Activated CD8-positive, alpha-beta T cell treated with anti-CD3 and anti-CD28 coated beads for 36 hours (primary cell): Measurements from ENCODE around the gene SEMA4C. TPM values are rescaled to one million over a fixed set of nuclear protein-coding genes. Genes with fewer than 3 reads are reported as not detected.

Source experiments
- ATAC-seq: fragments of 200-7000 bp; cut with Tn5 transposase; one replicate; pipeline ENCODE4 v1.10.0; 2021; ENCODE audit warnings: mild to moderate bottlenecking, moderate library complexity
- CTCF ChIA-PET: fragments of 350-600 bp; sonication (Branson Sonifier 250); formaldehyde crosslinking; loops from one replicate; lab custom pipeline; 2021; ENCODE audit warnings: antibody characterized with exemption; lab: Charles Lee
- POLR2A ChIA-PET: fragments of 350-600 bp; sonication (Branson Sonifier 250); formaldehyde crosslinking; loops from one replicate; lab custom pipeline; 2021; ENCODE audit warnings: antibody characterized with exemption; lab: Charles Lee
- DNase-seq: peaks from one replicate; pipeline ENCODE4 v3.0.0-alpha.2; 2020
- H3K27ac Mint-ChIP-seq: one replicate; pipeline ENCODE4 v1.8.0; 2021; ENCODE audit warnings: mild to moderate bottlenecking, mixed read lengths
- H3K27me3 Mint-ChIP-seq: one replicate; pipeline ENCODE4 v1.8.0; 2021; ENCODE audit warnings: mixed read lengths
- H3K36me3 Mint-ChIP-seq: one replicate; pipeline ENCODE4 v1.8.0; 2021; ENCODE audit warnings: low read depth, mixed read lengths
- H3K4me1 Mint-ChIP-seq: one replicate; pipeline ENCODE4 v1.8.0; 2021; ENCODE audit warnings: low read depth, mixed read lengths
- H3K4me3 Mint-ChIP-seq: one replicate; pipeline ENCODE4 v1.8.0; 2021; ENCODE audit warnings: mild to moderate bottlenecking, moderate library complexity, mixed read lengths
- H3K9me3 Mint-ChIP-seq: one replicate; pipeline ENCODE4 v1.8.0; 2021; ENCODE audit warnings: mixed read lengths
- CTCF ChIP-seq: fragments of 200-600 bp; IDR thresholded peaks from one replicate; pipeline ENCODE4 v1.8.0; 2022; ENCODE audit warnings: antibody characterized with exemption, mild to moderate bottlenecking
- intact Hi-C: fragments of 100-400 bp; cut with micrococcal nuclease; formaldehyde crosslinking; loops from one replicate; pipeline ENCODE4 v1.10.0; 2022
- total RNA-seq, 2 experiments: library from RNA; stranded (reverse); gene quantifications; one replicate each; pipeline ENCODE4 v1.2.3, GENCODE V29; 2021

The SEMA4C gene
- total RNA-seq, 2 experiments from 2014 or later = 10.4 to 12.4 TPM

GRCh38 chr2:96881349-96882195, 11.7 kb upstream of the SEMA4C start:
- Mint-ChIP-seq H3K27ac (no peak overlapping the region), H3K4me1 (no peaks in the 10 kb centered on the region), H3K36me3 (no peaks in the 10 kb centered on the region), H3K9me3 (no peaks in the 10 kb centered on the region), H3K4me3 (no peak overlapping the region), H3K27me3 (no peaks in the 10 kb centered on the region)
- no peak for TF ChIP-seq CTCF
- intact Hi-C loops = no loop called here
- ATAC-seq (no peak), DNase-seq (no peak)
- ChIA-PET POLR2A (no interaction called here), CTCF (interaction anchor here (3.0 kb wide), 1 partner anchor 23 kb away, joined by 10 read pairs; the partner anchor contains the start of gene ANKRD39)

GRCh38 chr2:96880891-96881273, 11.0 kb upstream of the SEMA4C start:
- H3K36me3 Mint-ChIP-seq = no peaks in the 10 kb centered on the region
- CTCF ChIA-PET = interaction anchor here (1.2 kb wide), 1 partner anchor 70 kb away, joined by 3 read pairs; no protein-coding TSS in a partner anchor
- no peaks in the 10 kb centered on the region for H3K27me3 Mint-ChIP-seq
- H3K9me3 Mint-ChIP-seq = no peaks in the 10 kb centered on the region
- POLR2A ChIA-PET = no interaction called here
- intact Hi-C loops = no loop called here
- no peak for DNase-seq
- no peak for TF ChIP-seq CTCF
- no peak overlapping the region for H3K27ac Mint-ChIP-seq
- no peak overlapping the region for H3K4me3 Mint-ChIP-seq
- H3K4me1 Mint-ChIP-seq = peaks cover 4% of the 10 kb centered on the region
- ATAC-seq = no peak

DNA sequence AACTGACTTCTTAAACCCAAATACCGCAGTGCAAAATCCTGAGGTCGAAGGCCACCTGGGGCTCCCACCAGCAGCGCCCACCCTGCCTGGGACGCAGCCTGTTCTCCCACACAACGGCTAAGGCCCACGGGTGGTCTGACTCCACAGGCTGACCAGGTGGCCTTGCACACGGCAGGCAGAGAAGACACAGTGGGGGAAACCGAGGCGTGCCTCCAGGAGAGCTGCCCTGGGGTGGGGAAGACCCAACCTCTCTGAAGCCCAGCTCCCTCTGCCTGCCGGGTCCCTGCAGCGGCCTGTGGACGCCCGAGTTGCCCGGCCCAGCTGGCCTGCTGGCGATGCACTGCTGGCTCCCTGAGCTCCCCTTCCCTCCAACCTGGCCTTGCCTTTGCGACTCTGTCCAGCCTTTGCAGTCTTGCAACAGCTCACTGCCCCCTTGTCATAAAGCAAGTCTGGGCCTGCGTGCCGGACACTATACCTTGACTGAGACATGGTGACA, 9.7 kb upstream of the SEMA4C start:
- no peak for TF ChIP-seq CTCF
- H3K4me1 Mint-ChIP-seq = peaks cover 14% of the 10 kb centered on the region
- DNase-seq (no peak), ATAC-seq (no peak)
- no peaks in the 10 kb centered on the region for H3K9me3 Mint-ChIP-seq
- H3K27ac Mint-ChIP-seq = no peak overlapping the region
- POLR2A ChIA-PET = interaction anchor here (1.3 kb wide), 1 partner anchor 44 kb away, joined by 3 read pairs; no protein-coding TSS in a partner anchor
- no peaks in the 10 kb centered on the region for H3K27me3 Mint-ChIP-seq
- no peaks in the 10 kb centered on the region for H3K36me3 Mint-ChIP-seq
- CTCF ChIA-PET = interaction anchor here (1.2 kb wide), 2 partner anchors 22 to 71 kb away, joined by 3 read pairs; partner anchors contain the start of gene ANKRD39
- no peak overlapping the region for H3K4me3 Mint-ChIP-seq
- intact Hi-C loops = no loop called here

DNA sequence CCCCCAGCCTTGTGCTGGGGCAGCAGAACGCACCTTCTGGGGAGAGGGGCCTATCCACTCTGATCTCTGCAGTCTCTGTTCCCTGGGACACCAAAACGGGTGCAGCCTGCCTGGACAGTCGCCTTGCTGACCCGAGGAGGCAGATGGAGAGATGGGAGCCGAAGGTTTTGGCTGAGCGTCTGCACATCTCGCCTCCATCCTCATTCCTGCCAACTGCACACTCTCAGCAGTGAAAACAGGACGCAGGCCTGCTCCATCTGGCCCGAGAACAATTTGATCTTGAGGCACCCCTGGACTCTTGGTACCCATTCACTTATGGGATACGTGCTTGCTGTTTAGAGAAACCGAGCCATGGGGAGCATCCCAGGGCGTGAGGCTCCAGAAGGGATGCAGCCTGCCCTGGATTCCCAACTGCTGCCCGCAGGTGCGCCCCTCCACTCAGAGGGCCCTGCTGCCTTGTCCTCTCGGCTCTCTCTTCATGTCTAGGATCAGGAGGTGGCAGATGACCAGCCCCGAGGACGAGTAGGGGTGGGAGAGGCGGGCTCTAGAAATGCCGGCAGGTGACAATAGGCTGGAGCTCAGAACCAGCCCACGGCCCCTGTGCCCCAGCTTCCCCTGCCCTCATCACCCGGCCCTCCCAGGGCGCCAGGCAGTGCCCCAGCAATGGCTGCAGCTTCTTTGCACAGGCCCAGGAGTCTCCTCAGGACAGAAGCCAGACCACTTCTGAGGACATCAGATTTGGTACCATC, 9.1 kb upstream of the SEMA4C start:
- ATAC-seq (no peak), DNase-seq (no peak)
- no peaks in the 10 kb centered on the region for H3K36me3 Mint-ChIP-seq
- intact Hi-C loops = no loop called here
- H3K27ac Mint-ChIP-seq = no peak overlapping the region
- ChIA-PET POLR2A (interaction anchor here (1.1 to 1.3 kb wide), 2 partner anchors 10 to 45 kb away, joined by 3 read pairs; no protein-coding TSS in a partner anchor), CTCF (interaction anchor here (0.9 to 1.2 kb wide), 2 partner anchors 21 kb away, joined by 3 to 4 read pairs; partner anchors contain the start of gene ANKRD39)
- TF ChIP-seq CTCF = no peak
- H3K9me3 Mint-ChIP-seq = no peaks in the 10 kb centered on the region
- H3K4me1 Mint-ChIP-seq = peaks cover 21% of the 10 kb centered on the region
- H3K4me3 Mint-ChIP-seq = no peak overlapping the region
- no peaks in the 10 kb centered on the region for H3K27me3 Mint-ChIP-seq
